ENCODE measurements around the gene THAP7.
"Not testable (repeated sequence)": the region's sequence is repeated elsewhere in the genome, so short reads cannot be mapped to it uniquely, and the experiment has no call there.

Gene THAP7

DNA sequence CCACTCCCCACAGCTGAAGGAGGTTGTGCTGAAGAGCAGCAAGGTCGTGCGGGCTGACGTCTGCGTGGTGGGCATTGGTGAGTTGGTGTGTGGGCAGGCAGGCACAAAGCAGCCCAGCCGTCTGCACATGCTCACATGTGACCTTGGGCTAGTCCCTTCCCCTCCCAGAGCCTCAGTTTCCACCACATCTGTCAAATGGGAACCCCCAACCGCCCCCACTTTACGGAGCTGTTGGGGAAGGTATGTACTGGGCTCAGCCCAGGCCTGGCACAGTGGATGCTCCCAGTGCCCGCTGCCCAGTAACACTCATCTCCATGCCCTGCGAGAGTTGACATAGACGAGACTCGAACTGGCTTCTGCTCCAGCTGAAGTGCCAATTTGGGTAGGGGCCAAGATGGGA, 24.9 kb downstream of the THAP7 start:
- Mint-ChIP-seq H3K4me3 (no peak overlapping the region), H3K9me3 (peaks cover 12% of the 10 kb centered on the region), H3K27ac (no peak overlapping the region), H3K36me3 (no peaks in the 10 kb centered on the region), H3K4me1 (peaks cover 21% of the 10 kb centered on the region), H3K27me3 (peaks cover 30% of the 10 kb centered on the region)
- CTCF ChIA-PET = interaction anchor here (0.6 kb wide), 1 partner anchor 17 kb away, joined by 3 read pairs; no protein-coding TSS in a partner anchor
- DNase-seq = no peak

DNA sequence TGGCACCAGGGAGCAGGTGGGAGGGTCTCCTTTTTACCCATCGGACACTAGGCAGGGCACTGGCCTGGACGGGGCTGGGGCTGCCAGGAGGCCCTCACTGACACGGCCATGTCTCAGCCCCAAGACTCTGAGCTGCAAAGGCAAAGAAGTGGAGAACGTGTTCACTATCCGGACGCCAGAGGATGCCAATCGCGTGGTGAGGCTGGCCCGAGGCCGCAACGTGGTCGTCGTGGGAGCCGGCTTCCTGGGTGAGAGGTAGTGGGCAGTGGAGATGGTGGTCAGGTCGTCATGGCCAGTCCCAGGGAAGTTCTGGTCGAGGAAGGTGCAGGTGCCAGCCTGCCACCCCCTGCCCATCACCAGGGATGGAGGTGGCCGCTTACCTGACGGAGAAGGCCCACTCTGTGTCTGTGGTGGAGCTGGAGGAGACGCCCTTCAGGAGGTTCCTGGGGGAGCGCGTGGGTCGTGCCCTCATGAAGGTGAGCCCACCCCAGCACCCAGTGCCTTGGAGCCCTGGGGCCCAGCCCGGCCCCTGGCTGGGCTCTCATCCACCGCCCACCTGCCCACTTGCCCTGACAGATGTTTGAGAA, 25.5 kb downstream of the THAP7 start:
- H3K9me3 Mint-ChIP-seq = peaks cover 12% of the 10 kb centered on the region
- DNase-seq = no peak
- H3K4me3 Mint-ChIP-seq = no peak overlapping the region
- peaks cover 32% of the 10 kb centered on the region for H3K27me3 Mint-ChIP-seq
- H3K4me1 Mint-ChIP-seq = peaks cover 18% of the 10 kb centered on the region
- H3K27ac Mint-ChIP-seq = no peak overlapping the region
- no peaks in the 10 kb centered on the region for H3K36me3 Mint-ChIP-seq
- CTCF ChIA-PET = interaction anchor here (0.6 kb wide), 1 partner anchor 17 kb away, joined by 3 read pairs; no protein-coding TSS in a partner anchor

DNA sequence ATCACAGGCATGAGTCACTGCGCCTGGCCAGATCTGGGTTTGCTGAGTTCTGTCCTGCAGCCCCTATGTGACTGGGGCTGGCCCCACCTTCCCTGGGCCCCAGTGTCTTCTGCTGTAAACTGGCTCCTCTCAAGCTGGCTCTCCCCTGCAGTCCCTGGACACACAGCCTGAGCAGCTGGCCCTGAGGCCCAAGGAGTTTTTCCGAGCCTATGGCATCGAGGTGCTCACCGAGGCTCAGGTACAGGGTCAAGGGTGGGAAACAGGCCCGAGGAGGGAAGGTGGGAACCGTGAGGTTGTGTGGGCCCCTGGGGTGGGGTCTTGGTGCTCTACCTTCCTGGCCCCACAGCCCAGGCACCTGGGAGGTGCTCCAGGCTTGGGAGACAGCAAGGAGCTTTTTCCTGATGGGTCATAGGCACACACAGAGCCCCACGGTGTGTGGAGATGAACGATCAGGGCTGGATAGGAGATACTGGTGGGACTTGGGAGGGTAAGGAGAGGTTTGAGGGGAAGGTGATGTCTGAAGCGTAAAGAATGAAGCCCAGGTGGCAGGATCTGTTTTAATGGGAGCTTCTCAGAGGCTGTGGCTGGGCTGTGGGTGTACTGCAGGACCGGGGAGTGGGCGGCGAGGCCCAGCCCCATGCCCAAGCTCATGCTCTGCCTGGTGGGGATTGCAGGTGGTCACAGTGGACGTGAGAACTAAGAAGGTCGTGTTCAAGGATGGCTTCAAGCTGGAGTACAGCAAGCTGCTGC, 26.2 kb downstream of the THAP7 start:
- no peak overlapping the region for H3K4me3 Mint-ChIP-seq
- H3K9me3 Mint-ChIP-seq = peaks cover 12% of the 10 kb centered on the region
- H3K4me1 Mint-ChIP-seq = peaks cover 12% of the 10 kb centered on the region
- H3K27me3 Mint-ChIP-seq = peaks cover 35% of the 10 kb centered on the region
- H3K36me3 Mint-ChIP-seq = no peaks in the 10 kb centered on the region
- CTCF ChIA-PET = no interaction called here
- no peak for DNase-seq
- no peak overlapping the region for H3K27ac Mint-ChIP-seq

DNA sequence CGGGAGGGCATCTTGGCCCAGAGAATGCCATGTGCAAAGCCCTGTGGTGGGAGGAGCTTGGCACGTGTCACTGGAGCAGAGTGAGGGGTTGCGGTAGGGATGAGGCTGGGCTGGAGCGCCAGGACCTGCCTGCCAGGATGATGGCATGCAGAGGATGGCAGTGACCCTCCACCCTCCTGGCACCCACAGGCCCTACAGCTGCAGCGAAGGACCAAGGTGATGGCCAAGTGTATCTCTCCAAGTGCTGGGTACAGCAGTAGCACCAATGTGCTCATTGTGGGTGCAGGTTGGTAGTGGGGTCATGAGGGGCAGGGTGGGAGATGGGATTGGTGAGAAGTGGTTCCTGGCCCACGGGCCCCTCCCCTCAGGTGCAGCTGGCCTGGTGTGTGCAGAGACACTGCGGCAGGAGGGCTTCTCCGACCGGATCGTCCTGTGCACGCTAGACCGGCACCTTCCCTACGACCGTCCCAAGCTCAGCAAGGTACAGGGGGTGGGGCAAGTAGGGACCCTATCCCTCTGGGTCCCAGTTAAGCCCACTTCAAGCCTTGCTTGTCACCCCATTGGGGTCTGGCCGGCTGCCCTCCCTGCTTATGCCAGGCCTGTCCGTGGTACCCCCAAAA, 27.5 kb downstream of the THAP7 start:
- peaks cover 12% of the 10 kb centered on the region for H3K9me3 Mint-ChIP-seq
- H3K4me3 Mint-ChIP-seq = no peak overlapping the region
- no peak for DNase-seq
- H3K4me1 Mint-ChIP-seq = peaks cover 5% of the 10 kb centered on the region
- CTCF ChIA-PET = no interaction called here
- no peak overlapping the region for H3K27ac Mint-ChIP-seq
- H3K27me3 Mint-ChIP-seq = peaks cover 40% of the 10 kb centered on the region
- H3K36me3 Mint-ChIP-seq = no peaks in the 10 kb centered on the region

DNA sequence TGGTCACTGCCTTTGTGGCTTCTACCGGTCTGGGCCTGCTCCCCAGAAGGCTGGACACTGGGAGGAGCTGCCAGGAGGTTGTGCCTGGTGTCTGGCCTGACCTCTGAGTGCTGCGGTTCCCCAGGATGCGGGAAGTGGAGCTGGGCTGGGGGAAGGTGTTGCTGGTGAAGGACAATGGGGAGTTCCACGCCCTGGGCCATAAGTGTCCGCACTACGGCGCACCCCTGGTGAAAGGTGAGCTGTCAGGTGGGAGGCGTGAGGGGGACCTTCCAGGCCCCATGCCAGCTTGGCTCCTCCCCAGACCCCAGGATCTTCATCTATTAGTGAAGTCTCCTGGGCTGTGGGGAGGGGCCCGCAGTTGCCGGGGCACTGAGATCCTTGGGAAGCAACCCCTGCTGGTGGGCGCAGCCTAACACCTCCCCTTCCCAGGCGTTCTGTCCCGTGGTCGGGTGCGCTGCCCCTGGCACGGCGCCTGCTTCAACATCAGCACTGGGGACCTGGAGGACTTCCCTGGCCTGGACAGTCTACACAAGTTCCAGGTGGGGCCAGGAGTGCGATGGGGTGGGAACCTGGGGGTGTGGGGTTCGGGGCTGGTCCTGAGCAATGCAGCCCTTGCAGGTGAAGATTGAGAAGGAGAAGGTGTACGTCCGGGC, 28.2 kb downstream of the THAP7 start:
- Mint-ChIP-seq H3K4me3 (no peak overlapping the region), H3K9me3 (peaks cover 8% of the 10 kb centered on the region), H3K4me1 (no peaks in the 10 kb centered on the region), H3K36me3 (no peaks in the 10 kb centered on the region), H3K27me3 (peaks cover 40% of the 10 kb centered on the region), H3K27ac (no peak overlapping the region)
- CTCF ChIA-PET = interaction anchor here (1.3 kb wide), 1 partner anchor 12 kb away, joined by 4 read pairs; no protein-coding TSS in a partner anchor
- DNase-seq = no peak

- CTCF ChIA-PET = interaction anchor here (1.3 kb wide), 1 partner anchor 11 kb away, joined by 4 read pairs; no protein-coding TSS in a partner anchor
- no peaks in the 10 kb centered on the region for H3K4me1 Mint-ChIP-seq
- no peak overlapping the region for H3K4me3 Mint-ChIP-seq
- DNase-seq = no peak
- H3K27me3 Mint-ChIP-seq = peaks cover 40% of the 10 kb centered on the region
- H3K36me3 Mint-ChIP-seq = no peaks in the 10 kb centered on the region
- peaks cover under 1% of the 10 kb centered on the region for H3K9me3 Mint-ChIP-seq
- H3K27ac Mint-ChIP-seq = no peak overlapping the region
Measured at GRCh38 chr22:20972933-20973577, 28.9 kb downstream of the THAP7 start.

DNA sequence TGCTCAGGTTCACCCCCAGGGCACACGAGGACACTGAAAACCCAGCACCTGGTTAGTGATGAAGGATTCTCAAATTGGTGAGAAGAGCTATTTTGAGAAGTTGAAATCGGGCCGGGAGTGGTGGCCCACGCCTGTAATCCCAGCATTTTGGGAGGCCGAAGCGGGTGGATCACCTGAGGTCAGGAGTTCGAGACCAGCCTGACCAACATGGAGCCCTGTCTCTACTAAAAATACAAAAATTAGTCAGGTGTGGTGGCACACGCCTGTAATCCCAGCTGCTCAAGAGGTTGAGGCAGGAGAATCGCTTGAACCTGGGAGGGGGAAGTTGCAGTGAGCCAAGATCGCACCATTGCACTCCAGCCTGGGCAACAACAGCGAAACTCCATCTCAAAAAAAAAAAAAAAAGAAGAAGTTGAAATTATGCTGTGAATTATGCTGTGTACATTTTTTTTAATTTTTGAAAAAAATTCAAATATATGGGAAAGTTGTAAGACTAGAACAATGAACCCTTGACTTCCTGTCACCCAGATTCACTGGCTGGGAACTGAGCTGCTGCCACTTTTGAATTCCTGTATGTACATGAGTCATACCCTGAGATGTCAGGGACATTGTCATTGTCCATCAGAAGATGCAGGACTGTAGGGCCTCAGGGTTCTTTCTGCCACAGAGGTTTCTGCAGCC, 29.8 kb downstream of the THAP7 start:
- H3K4me3 Mint-ChIP-seq, CTCF ChIA-PET, H3K9me3 Mint-ChIP-seq, DNase-seq, H3K27ac Mint-ChIP-seq, H3K36me3 Mint-ChIP-seq, H3K4me1 Mint-ChIP-seq: not testable (repeated sequence)
- H3K27me3 Mint-ChIP-seq = peaks cover 40% of the 10 kb centered on the region

GRCh38 chr22:20970939-20971657, 30.8 kb downstream of the THAP7 start:
- H3K4me3 Mint-ChIP-seq = no peak overlapping the region
- H3K4me1 Mint-ChIP-seq = no peaks in the 10 kb centered on the region
- CTCF ChIA-PET = no interaction called here
- H3K36me3 Mint-ChIP-seq = no peaks in the 10 kb centered on the region
- no peak overlapping the region for H3K27ac Mint-ChIP-seq
- H3K27me3 Mint-ChIP-seq = peaks cover 46% of the 10 kb centered on the region
- H3K9me3 Mint-ChIP-seq = no peaks in the 10 kb centered on the region
- DNase-seq = no peak

GRCh38 chr22:20968281-20968977, 33.5 kb downstream of the THAP7 start:
- no peak overlapping the region for H3K4me3 Mint-ChIP-seq
- peaks cover 56% of the 10 kb centered on the region for H3K27me3 Mint-ChIP-seq
- CTCF ChIA-PET = interaction anchor here (0.6 kb wide), 1 partner anchor 198 kb away, joined by 3 read pairs; no protein-coding TSS in a partner anchor
- H3K36me3 Mint-ChIP-seq = peaks cover 3% of the 10 kb centered on the region
- H3K4me1 Mint-ChIP-seq = peaks cover 12% of the 10 kb centered on the region
- DNase-seq = no peak
- H3K27ac Mint-ChIP-seq = no peak overlapping the region
- no peaks in the 10 kb centered on the region for H3K9me3 Mint-ChIP-seq

- CTCF ChIA-PET = no interaction called here
- peaks cover 60% of the 10 kb centered on the region for H3K27me3 Mint-ChIP-seq
- H3K4me1 Mint-ChIP-seq = peaks cover 12% of the 10 kb centered on the region
- no peak overlapping the region for H3K27ac Mint-ChIP-seq
- peaks cover 3% of the 10 kb centered on the region for H3K36me3 Mint-ChIP-seq
- H3K9me3 Mint-ChIP-seq = no peaks in the 10 kb centered on the region
- no peak for DNase-seq
- H3K4me3 Mint-ChIP-seq = no peak overlapping the region
Measured at GRCh38 chr22:20967697-20968211, 34.2 kb downstream of the THAP7 start.

DNA sequence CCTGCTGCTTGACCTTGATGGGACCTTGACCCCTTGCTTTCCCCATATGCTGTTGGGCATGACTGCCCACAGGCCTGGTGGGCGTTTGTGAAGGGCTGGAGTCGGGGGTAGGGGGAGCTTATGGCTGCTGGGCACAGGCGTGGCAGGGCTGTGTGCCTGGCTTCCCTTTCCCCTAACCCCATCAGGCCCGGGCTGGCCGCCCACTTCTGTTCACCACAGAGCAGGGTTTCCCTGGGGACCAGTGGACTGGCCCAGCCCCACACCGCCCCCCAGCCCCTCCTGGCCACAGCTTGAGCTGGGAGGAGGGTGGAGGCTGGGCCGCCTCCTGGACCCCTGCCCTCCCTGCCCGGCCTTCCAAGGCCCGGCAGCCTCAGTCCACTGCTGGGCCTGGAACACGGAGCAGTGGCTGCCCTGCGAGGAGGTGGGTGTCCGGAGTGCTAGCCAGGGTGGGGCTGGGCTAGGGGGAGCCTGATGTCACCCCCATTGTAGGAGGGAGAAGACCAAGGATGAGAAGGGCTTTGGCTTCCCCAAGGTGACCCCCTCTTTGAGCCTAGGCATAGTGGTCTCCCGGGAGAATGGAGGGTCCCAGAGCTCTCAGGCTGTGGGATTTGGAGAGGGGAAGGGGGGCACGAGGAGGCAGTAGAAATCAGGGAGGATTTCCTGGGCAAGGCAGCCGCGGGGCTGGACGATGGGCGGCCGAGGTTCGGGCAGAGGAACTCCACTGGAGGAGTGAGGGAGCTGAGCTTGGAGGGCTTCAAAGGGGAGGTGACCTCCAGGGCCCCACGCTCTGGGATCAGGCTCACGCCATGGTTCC, 34.8 kb downstream of the THAP7 start, which contains the start of gene AIFM3:
Gene AIFM3, plus strand, starts transcription at position 373 of the 814 bp plus-strand sequence. CDS start 690 bp downstream, outside the sequence.
- no peaks in the 10 kb centered on the region for H3K9me3 Mint-ChIP-seq

More for the DNA sequence above, 34.8 kb downstream of the THAP7 start, which contains the start of gene AIFM3:
- Mint-ChIP-seq H3K36me3 (peaks cover 3% of the 10 kb centered on the region), H3K4me3 (no peak within 1 kb of the TSS), H3K27ac (no peak within 1 kb of the TSS), H3K27me3 (peaks cover 57% of the 10 kb centered on the region), H3K4me1 (peaks cover 12% of the 10 kb centered on the region)
- no peak for DNase-seq
- CTCF ChIA-PET = no interaction called here
